Measurements from ENCODE around the gene LPGAT1.

LPGAT1 gene

GRCh38 chr1:211742889-211743529, 87.6 kb downstream of the LPGAT1 start:
- in situ Hi-C loops (cut with HindIII; ENCODE audit: low pct_ligation_motif_present, low sequenced_read_pairs) = no loop called here
- TF ChIP-seq CTCF (IDR thresholded peaks at IDR 0.05; ENCODE audit: low read depth, low read length, missing control alignments) = no peak
- H3K27me3 ChIP-seq (replicated peaks) = no peaks in the 10 kb centered on the region

GRCh38 chr1:211742272-211742671, 88.3 kb downstream of the LPGAT1 start:
- in situ Hi-C loops (cut with HindIII; ENCODE audit: low pct_ligation_motif_present, low sequenced_read_pairs) = no loop called here
- no peak overlapping the region for H3K4me3 ChIP-seq (ENCODE audit: low read depth, low read length)
- no peaks in the 10 kb centered on the region for H3K36me3 ChIP-seq (replicated peaks)
- no peak overlapping the region for H3K27ac ChIP-seq
- TF ChIP-seq CTCF (IDR thresholded peaks at IDR 0.05; ENCODE audit: low read depth, low read length, missing control alignments) = no peak
- no peaks in the 10 kb centered on the region for H3K27me3 ChIP-seq (replicated peaks)
- no peak for DNase-seq

More at GRCh38 chr1:211742889-211743529, 87.6 kb downstream of the LPGAT1 start:
- no peak for DNase-seq
- H3K4me3 ChIP-seq (ENCODE audit: low read depth, low read length) = no peak overlapping the region
- H3K36me3 ChIP-seq (replicated peaks) = no peaks in the 10 kb centered on the region
- no peak overlapping the region for H3K27ac ChIP-seq

GRCh38 chr1:211741788-211742187, 88.8 kb downstream of the LPGAT1 start:
- TF ChIP-seq CTCF (IDR thresholded peaks at IDR 0.05; ENCODE audit: low read depth, low read length, missing control alignments) = no peak
- in situ Hi-C loops (cut with HindIII; ENCODE audit: low pct_ligation_motif_present, low sequenced_read_pairs) = no loop called here
- Histone ChIP-seq H3K27ac (no peak overlapping the region), H3K4me3 (ENCODE audit: low read depth, low read length) (no peak overlapping the region), H3K27me3 (replicated peaks) (no peaks in the 10 kb centered on the region), H3K36me3 (replicated peaks) (no peaks in the 10 kb centered on the region)
- no peak for DNase-seq

GRCh38 chr1:211741116-211741515, 89.4 kb downstream of the LPGAT1 start:
- H3K27ac ChIP-seq = no peak overlapping the region
- no peak for DNase-seq
- H3K4me3 ChIP-seq (ENCODE audit: low read depth, low read length) = no peak overlapping the region
- no peaks in the 10 kb centered on the region for H3K36me3 ChIP-seq (replicated peaks)
- in situ Hi-C loops (cut with HindIII; ENCODE audit: low pct_ligation_motif_present, low sequenced_read_pairs) = no loop called here
- no peaks in the 10 kb centered on the region for H3K27me3 ChIP-seq (replicated peaks)
- no peak for TF ChIP-seq CTCF (IDR thresholded peaks at IDR 0.05; ENCODE audit: low read depth, low read length, missing control alignments)

- DNase-seq = no peak
- Histone ChIP-seq H3K27me3 (replicated peaks) (no peaks in the 10 kb centered on the region), H3K27ac (no peak overlapping the region), H3K36me3 (replicated peaks) (no peaks in the 10 kb centered on the region), H3K4me3 (ENCODE audit: low read depth, low read length) (no peak overlapping the region)
- in situ Hi-C loops (cut with HindIII; ENCODE audit: low pct_ligation_motif_present, low sequenced_read_pairs) = no loop called here
- no peak for TF ChIP-seq CTCF (IDR thresholded peaks at IDR 0.05; ENCODE audit: low read depth, low read length, missing control alignments)
These were observed 90.7 kb downstream of the LPGAT1 start for GRCh38 chr1:211739671-211740411.
